Smooth muscle cell of bladder (primary cell): ENCODE results near the gene ZNF66. TPM values are rescaled to one million over a fixed set of nuclear protein-coding genes. Genes with fewer than 3 reads are reported as not detected.

Experiments
- total RNA-seq: library from RNA; depleted of rRNA; stranded (reverse); fragments of >200 nt; gene quantifications from 2 replicates; pipeline ENCODE4 v1.2.3, GENCODE V29; 2014

The ZNF66 gene
- total RNA-seq, result 0.37 and 0.71 TPM in 2 replicates

GRCh38 chr19:20776083-20777076 lies at the start of gene ZNF66:
Gene ZNF66, plus strand, starts transcription at chr19:20776304. Its CDS starts 144 bp downstream, at chr19:20776448.

Other genes starting within 250 kb of the ZNF66 start
- 5.4 and 7.7 TPM in 2 replicates for gene ZNF737, start 210.5 kb upstream of the ZNF66 start, total RNA-seq
- gene ZNF626, start 114.7 kb upstream of the ZNF66 start, total RNA-seq, result 11.1 and 14.9 TPM in 2 replicates
- gene ZNF85, start 146.9 kb downstream of the ZNF66 start, total RNA-seq, result 3.2 and 3.8 TPM in 2 replicates
- gene ZNF430, start 244.4 kb downstream of the ZNF66 start, total RNA-seq, result 3.0 and 3.3 TPM in 2 replicates